GM19372 (cell line): ENCODE measurements around the gene TRPC6.
"Not testable (repeated sequence)": the region's sequence is repeated elsewhere in the genome, so short reads cannot be mapped to it uniquely, and the experiment has no call there.

Experiments used
- ATAC-seq: cut with Tn5 transposase; IDR thresholded peaks from one replicate; pipeline ENCODE4 v1.9.1; 2021; ENCODE audit warnings: mild to moderate bottlenecking, low read depth, moderate library complexity; ENCODE audit not compliant: unreplicated experiment

Gene TRPC6

GRCh38 chr11:101523634-101524260 is 60.1 kb downstream of the TRPC6 start:
- ATAC-seq: no peak

DNA sequence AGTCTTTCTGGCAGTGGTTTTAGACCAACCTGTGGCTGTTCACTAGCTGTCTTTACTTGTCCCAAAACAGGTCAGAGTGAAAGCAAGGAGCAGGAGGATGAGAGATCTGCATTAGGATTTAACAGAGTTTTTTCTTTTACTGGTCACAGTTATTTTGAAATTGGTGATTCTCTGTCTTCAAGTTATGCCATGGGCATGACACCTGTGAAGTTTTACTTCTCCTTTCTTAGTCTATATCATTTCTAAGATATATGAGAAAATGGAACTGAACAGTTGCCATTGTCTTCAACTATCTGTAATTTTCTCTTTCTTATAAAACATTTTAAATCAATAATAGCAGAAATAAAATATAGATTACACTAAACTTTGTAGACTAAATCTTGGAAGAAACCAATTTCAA is 60.6 kb downstream of the TRPC6 start:
- no peak for ATAC-seq

GRCh38 chr11:101521821-101522220 is 62.0 kb downstream of the TRPC6 start:
- no peak for ATAC-seq

DNA sequence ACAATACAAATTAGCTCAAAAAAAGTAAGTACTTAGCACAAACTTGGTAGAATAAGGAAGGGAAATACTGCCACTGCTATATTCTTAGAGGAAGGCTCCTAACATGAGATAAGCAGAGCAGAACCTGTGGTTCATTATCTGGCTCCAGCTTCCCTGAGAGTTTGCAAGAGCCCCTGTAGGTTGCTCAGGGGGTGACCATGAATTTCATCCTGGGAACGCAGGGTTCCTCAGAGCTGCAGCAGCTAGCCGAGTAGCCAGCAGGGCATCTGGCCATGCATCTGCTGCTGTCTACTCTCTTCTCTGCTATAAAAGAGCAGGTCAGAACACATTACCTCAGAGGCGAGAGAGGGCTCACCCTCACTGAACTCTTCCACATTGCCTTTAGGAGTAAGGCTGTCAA is 67.3 kb downstream of the TRPC6 start:
- no peak for ATAC-seq

DNA sequence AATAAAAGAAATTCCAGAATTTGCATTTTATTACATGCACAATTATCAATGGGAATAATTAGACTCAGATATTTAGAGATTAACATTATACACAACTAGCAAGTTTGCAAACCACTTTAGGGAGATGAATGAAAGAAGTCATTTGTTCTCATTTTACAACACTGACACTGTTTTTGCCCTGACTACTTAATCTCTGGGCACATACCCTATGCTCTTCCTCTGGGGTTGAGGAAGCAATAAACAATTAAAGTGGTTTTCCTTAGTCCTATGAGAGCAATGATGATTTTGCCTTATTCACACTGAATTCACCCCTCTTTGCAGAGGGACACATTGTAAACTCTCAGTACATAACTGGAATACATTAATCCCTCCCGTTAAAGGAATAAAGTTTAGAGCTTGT is 72.7 kb downstream of the TRPC6 start:
- ATAC-seq: no peak

DNA sequence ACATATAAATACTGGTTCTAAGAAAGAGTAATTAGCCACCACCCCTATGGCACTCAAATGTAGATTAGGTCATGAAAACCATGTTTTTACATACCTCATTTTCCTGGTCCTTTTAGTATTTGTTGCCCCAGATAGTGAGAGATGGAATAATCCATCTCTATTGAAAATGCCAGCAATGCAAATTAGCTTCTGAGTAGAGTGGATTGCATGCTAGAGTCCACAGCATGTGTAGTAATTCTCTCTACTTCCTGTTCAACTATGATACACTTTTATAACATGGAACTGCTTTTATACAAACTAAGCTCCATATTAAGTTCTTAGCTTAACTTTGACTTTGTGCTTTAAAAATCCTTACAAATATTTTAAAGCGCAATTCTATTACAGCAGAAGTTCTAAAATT is 73.2 kb downstream of the TRPC6 start:
- no peak for ATAC-seq

- no peak for ATAC-seq
Measured at GRCh38 chr11:101509922-101510321, 73.9 kb downstream of the TRPC6 start.

- ATAC-seq: no peak
Measured at GRCh38 chr11:101508370-101508769, 75.4 kb downstream of the TRPC6 start.

DNA sequence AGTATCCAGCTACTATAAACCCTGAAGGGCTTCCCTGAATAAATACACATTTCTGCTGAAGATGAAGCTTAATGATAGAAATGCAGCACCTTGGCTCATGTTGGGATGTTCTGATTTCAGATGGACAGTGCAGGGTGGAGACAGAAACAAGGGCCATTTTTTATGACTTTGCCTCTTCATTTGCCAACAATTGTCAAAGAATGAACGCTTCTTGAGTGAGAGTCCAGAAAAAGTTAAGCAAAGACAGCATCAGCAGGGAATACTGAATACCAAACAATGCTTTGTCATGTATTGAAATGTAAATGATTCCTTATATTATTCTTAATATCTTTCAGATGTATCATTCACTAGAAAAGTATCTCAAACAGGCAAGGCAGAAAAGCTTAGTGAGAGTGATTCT is 84.9 kb downstream of the TRPC6 start:
- no peak for ATAC-seq

DNA sequence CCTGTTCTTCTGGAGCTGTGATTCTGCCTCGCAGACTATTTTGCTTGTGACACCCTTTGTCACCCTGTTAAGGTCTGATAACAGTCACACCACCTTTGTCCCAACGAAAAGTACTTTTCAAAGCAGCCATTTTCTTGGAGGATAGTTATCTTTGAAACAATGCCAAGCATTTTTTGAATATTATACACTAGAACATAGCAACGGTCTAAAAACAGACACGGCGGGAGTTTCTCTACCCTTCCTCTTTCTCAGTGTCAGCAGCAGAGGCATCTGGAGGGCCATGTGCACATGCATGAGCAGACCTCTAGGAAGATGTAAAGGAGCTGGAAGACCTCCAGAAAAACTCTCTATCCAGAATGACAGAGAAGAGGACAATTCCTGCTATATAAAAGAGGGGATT is 86.5 kb downstream of the TRPC6 start:
- ATAC-seq: no peak

GRCh38 chr11:101487775-101488174 is 96.0 kb downstream of the TRPC6 start:
- no peak for ATAC-seq

GRCh38 chr11:101482556-101483124 is 101.2 kb downstream of the TRPC6 start:
- ATAC-seq: no peak

DNA sequence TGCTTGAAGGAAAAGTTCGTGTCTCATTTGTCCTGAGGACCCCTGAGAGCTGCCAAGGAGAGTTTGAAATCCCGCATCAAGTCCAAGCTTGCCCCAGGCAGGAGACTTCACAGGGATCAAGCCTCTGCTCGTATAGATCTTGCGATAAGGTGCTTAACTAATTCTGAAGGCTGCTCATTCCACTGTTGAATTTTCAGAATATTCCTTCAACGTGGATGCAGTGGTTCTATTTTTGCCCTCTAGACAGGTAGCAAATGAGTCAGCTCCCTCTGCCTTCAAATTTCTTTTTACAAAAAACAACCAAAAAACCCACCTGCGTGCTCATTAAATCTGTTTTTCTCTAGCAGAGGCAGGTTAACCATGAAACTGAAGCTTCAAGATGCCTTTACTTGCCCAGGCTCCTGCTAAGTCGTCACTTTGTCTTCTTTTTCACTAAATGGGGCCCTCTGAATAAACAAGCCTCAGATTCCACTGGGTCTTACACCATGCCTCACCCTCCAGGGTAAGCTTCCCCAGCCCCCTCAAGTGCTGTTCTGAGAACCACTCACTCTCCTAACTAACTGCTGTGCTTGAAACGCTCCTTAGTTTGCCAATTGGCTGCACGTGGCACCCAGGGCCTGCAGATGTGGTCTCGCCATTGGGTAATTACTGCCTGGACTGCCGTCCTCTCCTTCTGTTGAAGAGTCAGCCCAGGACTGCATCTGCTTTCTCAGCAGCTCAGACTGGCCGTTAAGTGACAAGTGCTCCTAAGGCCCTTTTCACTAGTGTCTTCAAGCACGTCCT is 105.0 kb downstream of the TRPC6 start:
- no peak for ATAC-seq

GRCh38 chr11:101477926-101478325 is 105.9 kb downstream of the TRPC6 start:
- no peak for ATAC-seq

DNA sequence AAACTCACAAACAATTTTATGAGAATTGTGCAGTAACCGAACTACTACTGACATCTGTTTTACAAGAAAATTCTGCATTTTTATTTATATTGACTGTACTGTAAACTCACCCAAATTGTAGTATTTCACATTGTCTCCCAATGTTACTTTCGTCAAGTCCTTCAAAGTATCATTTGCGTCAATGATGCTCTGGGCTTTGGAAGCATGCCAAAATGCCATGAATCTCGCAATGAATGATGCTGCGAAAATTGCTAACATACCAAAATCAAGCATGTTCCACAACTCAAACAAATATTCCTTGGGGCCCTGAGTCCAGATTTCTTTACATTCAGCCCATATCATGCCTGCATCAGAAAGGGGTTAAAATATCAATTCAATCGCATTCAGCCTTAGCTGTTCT is 107.6 kb downstream of the TRPC6 start:
- ATAC-seq: no peak

- no peak for ATAC-seq
Measured at GRCh38 chr11:101475699-101476098, 108.1 kb downstream of the TRPC6 start.

DNA sequence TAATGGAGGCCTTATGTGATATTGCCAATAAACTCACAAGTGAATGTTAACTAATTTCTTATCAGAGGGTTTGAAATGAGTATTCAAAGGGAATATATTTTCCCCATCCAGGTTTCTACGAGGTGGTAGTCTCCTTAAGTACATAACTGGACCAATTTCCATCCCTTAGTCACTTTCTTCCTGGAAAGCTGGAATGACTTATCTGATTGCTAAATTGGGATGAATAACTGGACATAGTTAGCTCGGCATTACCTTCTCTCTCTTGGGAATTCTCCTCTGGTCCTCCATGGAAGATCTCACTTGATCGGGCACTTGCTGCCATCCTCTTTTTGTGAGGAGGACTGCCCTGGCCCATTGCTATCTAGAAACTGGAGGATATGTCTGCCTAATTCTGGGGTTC is 109.1 kb downstream of the TRPC6 start:
- no peak for ATAC-seq

DNA sequence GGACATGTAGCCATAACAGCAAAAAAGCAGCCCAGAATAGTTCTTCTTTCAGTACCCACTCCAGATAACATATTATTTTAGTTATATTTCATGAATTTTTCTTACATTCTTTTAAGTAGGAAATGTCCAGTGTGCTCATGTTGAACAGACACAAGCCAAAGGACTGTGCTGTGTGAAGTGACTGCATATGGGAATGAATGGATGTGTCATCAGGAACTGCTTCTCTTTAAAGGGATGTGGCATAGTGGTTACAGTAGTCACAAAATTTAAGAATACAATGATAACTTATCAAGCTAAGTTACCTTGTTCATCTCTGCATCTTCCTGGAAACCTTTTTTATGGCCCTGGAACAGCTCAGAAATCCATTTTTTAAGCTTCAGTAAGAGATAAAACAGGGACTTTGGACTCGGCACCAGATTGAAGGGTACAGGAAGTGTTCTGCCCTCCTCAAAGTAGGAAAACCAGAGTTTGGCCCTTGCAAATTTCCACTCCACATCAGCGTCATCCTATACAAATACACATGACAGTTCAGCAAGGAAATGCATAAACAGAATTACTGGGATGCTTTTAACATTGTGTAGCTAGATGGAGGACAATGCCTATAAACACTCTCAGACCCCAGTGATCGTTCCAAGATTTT is 112.8 kb downstream of the TRPC6 start:
- no peak for ATAC-seq

GRCh38 chr11:101470419-101470818 is 113.4 kb downstream of the TRPC6 start:
- ATAC-seq: no peak

DNA sequence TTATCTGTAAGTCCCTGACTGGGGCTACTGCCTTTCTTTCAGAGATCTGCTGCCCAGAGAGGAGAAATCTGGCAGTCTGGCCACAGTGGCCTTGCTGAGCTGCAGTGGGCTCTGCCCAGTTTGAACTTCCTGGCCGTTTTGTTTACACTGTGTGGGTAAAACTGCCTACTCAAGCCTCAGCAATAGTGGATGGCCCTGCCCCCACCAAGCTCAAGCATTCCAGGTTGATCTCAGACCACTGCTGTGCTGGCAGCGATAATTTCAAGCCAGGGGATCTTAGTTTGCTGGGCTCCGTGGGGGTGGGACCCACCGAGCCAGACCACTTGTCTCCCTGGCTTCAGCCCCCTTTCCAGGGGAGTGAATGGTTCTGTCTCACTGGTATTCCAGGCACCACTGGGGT is 117.5 kb downstream of the TRPC6 start:
- no peak for ATAC-seq

- not testable (repeated sequence) for ATAC-seq
Measured at GRCh38 chr11:101464388-101464787, 119.4 kb downstream of the TRPC6 start.
